Measurements from ENCODE around the gene CCDC191.

Gene CCDC191

DNA sequence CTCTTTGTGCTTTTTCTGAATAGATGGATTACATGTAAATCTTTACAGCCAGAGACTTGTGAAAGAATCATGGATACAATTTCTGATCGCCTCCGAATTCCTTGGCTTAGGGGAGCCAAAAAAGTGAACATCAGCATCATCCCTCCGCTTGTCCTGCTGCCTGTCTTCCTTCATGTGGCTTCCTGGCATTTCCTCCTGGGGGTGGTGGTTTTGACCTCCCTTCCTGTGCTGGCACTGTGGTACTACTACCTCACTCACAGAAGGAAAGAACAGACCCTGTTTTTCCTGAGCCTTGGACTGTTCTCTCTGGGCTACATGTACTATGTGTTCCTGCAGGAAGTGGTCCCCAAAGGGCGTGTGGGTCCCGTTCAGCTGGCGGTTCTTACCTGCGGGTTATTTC, 102.6 kb downstream of the CCDC191 start:
- DNase-seq: no peak

- DNase-seq: no peak
These were observed 103.4 kb downstream of the CCDC191 start for GRCh38 chr3:113952921-113953320.

DNA sequence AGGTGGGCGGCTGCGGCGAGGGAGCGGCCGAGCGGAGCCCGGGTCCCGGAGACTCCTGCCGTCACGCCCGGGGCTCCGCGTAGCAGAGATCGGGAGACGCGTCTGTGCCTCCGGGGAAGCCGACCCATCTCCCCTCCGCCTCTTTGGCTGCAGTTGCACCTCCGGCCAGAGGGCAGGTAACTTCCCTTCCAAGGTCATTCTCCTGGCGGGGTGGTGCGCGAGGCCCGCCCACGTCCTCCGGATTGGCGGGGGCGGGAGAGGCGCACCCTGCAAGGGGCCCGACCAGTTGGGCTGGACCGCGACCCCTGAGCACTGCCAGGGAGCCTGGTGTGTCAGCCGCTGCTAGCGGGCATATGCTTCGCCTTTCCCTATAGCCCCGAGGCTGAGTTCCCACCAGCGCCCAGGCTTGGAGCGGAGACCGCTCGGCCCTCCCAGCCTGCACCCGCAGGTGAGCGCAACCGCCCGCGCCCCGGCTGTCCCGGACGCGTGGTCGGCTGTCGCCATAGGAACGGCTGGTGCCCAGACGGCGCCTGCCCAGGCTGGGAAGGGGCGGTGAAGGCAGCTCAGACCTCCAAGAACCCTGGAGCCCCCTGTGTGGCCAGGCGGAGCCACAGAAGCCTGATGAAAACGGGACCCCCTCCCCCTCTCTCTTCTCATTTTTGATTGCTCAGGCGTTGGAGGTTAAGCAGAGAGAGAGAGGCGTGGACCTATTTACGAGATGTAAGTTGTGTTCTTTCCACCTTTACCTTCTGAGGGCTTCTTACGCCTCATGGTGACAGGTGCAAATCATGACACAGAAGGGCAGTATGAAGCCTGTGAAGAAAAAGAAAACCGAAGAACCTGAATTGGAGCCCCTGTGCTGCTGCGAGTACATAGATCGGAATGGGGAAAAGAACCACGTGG, 108.1 kb downstream of the CCDC191 start:
- peak; percentile 15 for DNase-seq

DNA sequence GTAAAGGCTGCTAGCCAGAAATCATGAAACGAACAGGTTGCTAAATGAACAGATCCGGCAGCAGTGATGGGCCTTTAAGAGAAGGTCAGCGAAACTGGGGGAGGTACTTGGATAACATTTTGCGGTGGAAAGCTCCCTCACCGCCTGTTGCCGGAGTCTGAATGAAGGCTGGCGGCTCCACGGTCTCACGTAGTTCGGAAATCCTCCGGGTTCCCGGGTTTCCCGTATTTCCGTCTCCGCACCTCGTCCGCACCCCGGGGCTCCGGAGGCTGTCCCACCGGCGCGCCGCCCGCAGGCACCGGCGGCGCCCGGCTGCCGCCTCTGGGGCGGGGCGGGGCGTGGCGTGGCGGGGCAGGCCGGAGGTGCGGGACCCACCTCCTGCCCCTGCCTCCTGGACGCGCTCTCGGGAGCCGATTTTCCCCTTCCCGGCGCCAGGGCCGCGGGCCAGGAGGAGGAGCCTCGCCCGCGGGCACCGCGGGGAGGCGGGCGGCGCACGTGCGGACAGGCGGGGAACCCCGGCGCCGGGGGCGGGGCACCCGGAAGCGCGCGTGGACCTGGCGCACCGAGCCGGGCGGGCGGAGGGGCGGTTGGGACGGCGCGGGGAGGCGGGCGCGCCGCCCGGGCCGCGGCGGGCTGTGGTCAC, 108.8 kb downstream of the CCDC191 start, which contains the start of gene ZDHHC23:
Gene ZDHHC23, plus strand, starts transcription at position 642 of the 643 bp plus-strand sequence. CDS start 790 bp downstream, outside the sequence.
- peak; percentile 53 for DNase-seq

- DNase-seq: no peak
These were observed 109.5 kb downstream of the CCDC191 start for GRCh38 chr3:113946831-113947230.

- DNase-seq: no peak
These were observed 128.8 kb downstream of the CCDC191 start for GRCh38 chr3:113927556-113927955.

DNA sequence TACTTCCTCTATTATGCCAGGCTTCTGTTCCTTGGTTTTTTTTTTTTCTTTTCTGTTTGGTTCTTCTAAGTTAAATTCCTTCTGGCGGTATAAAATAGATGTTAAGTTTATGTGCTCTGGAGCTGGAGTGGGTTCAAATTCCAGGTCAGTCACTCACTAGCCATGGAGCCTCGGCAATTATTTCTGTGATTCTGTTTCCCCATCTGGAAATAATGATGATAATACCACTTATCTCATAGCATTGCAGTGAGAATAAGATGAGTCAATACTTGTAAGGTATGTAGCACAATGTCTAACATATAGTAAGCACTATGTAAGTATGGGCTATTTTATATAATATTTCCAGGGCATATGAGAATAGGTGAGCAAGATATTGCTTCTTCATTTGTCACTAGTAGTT, 141.7 kb downstream of the CCDC191 start:
- no peak for DNase-seq
